Measurements from ENCODE around the gene SH3BGRL3.
"Not testable (repeated sequence)": the region's sequence is repeated elsewhere in the genome, so short reads cannot be mapped to it uniquely, and the experiment has no call there.

SH3BGRL3 gene

DNA sequence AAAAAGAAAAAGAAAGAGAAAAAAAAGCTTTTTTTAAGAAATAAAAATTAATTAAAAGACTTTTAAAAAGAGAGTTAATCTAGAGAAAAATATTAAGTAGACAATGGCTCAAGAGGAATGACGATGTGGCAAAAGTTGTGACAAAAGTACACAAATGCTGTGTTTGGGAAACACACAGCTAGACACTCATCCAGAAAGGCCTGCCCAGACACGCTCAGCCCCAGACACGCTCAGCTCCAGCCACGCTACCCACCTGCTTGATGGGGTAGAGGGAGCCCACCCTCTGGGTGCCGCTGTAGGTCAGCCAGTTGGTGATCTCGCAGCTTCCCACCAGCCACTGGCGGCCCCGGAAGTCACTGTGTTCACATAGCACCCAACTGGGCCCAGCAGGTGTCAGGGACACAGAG is 48.1 kb downstream of the SH3BGRL3 start:
- DNase-seq (ENCODE audit: low read depth), result no peak
- TF ChIP-seq, protein P1, sequence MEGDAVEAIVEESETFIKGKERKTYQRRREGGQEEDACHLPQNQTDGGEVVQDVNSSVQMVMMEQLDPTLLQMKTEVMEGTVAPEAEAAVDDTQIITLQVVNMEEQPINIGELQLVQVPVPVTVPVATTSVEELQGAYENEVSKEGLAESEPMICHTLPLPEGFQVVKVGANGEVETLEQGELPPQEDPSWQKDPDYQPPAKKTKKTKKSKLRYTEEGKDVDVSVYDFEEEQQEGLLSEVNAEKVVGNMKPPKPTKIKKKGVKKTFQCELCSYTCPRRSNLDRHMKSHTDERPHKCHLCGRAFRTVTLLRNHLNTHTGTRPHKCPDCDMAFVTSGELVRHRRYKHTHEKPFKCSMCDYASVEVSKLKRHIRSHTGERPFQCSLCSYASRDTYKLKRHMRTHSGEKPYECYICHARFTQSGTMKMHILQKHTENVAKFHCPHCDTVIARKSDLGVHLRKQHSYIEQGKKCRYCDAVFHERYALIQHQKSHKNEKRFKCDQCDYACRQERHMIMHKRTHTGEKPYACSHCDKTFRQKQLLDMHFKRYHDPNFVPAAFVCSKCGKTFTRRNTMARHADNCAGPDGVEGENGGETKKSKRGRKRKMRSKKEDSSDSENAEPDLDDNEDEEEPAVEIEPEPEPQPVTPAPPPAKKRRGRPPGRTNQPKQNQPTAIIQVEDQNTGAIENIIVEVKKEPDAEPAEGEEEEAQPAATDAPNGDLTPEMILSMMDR (IDR thresholded peaks at IDR 0.05; ENCODE audit: insufficient read depth, low read depth, low read length, missing control alignments), result no peak
- no peak overlapping the region for H3K4me3 ChIP-seq (ENCODE audit: low read depth, low read length)

DNA sequence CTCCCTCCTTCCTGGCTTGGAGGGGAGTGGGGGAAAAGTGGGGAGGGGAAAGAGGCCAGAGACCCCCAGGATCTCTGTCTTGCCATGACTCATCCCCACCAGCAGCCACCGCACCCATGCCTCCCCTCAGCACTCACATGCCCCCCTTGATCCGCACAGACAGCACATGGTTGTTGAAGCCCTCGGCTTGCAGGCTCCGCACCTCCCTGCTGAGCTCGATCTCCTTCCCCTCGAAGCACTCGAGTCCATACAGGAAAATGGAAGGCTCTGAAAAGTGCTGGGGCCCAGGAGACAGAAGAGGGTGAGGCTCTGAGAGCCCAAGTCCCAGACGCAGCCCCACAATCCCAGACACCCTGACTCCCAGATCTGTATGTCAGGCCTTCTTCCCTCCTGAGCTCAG is 48.7 kb downstream of the SH3BGRL3 start:
- H3K4me3 ChIP-seq (ENCODE audit: low read depth, low read length), result no peak overlapping the region
- no peak for DNase-seq (ENCODE audit: low read depth)
- TF ChIP-seq, protein P1 (IDR thresholded peaks at IDR 0.05; ENCODE audit: insufficient read depth, low read depth, low read length, missing control alignments), result no peak

DNA sequence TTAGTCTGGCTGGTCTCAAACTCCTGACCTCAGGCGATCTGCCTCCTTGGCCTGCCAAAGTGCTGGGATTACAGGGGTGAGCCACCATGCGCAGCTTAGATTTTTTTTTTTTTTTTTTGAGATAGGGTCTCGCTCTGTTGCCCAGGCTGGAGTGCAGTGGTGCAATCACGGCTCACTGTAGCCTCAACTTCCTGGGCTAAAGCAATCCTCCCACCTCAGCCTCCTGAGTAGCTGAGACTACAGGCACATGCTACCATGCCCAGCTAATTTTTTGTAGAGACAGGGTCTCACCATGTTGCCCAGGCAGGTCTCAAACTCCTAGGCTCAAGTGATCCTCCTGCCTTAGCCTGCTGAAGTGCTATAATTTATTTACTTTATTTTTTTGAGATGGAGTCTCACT is 49.5 kb downstream of the SH3BGRL3 start:
- H3K4me3 ChIP-seq (ENCODE audit: low read depth, low read length); DNase-seq (ENCODE audit: low read depth): not testable (repeated sequence)

DNA sequence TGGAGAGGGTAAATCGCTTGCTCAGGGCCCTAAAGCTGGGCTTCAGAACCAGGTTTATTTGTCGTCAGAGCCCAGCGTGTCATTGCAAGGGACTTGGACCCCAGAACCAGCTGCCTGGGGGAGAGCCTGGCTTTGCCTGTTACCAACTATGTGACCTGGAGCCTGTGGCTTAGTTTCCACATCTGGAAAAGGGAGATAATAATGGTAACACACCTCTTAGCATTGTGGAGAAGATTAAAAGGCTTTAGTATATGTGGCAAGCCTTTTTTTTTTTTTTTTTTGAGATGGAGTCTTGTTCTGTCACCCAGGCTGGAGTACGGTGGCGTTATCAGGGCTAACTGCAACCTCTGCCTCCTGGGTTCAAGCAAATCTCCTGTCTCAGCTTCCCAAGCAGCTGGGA is 50.4 kb downstream of the SH3BGRL3 start:
- TF ChIP-seq, protein P1 (IDR thresholded peaks at IDR 0.05; ENCODE audit: insufficient read depth, low read depth, low read length, missing control alignments), result no peak
- no peak for DNase-seq (ENCODE audit: low read depth)
- no peak overlapping the region for H3K4me3 ChIP-seq (ENCODE audit: low read depth, low read length)

Data from GM12865 (cell line).